Common myeloid progenitor, CD34-positive (primary cell): ENCODE data around the gene BSG.

ENCODE experiments used
- CTCF ChIA-PET: fragments of 350-600 bp; sonication (Branson Sonifier 250); formaldehyde crosslinking; loops from one replicate; lab custom pipeline; 2021; ENCODE audit warnings: antibody characterized with exemption; lab: Charles Lee
- POLR2A ChIA-PET: fragments of 350-600 bp; sonication (Branson Sonifier 250); formaldehyde crosslinking; loops from one replicate; lab custom pipeline; 2021; ENCODE audit warnings: antibody characterized with exemption; lab: Charles Lee
- DNase-seq, 3 donors: peaks; one replicate each; pipeline versions ENCODE4 v3.0.0 to v3.0.0-alpha.2; 2013
- H3K27ac ChIP-seq, 2 experiments: 1 replicate in 1 of 2; 2 replicates in 1 of 2; pipeline ENCODE4 v1.7.0; 2013; ENCODE audit warnings: inconsistent platforms in 2 of 2, low read length in 2 of 2, mild to moderate bottlenecking in 2 of 2, low read depth in 1 of 2, moderate library complexity in 1 of 2; ENCODE audit not compliant: severe bottlenecking in 2 of 2, insufficient read depth in 1 of 2, poor library complexity in 1 of 2
- H3K27me3 ChIP-seq, 5 experiments: replicated peaks in 2 of 5; 1 replicate in 3 of 5; 2 replicates in 2 of 5; pipeline versions ENCODE4 v1.6.1 to v1.7.0; 2013; ENCODE audit warnings: low read length in 4 of 5, mild to moderate bottlenecking in 2 of 5, moderate library complexity in 2 of 5, inconsistent platforms in 1 of 5; ENCODE audit not compliant: insufficient read depth in 5 of 5, control insufficient read depth in 4 of 5
- H3K36me3 ChIP-seq, 4 experiments: 1 replicate in 2 of 4; 2 replicates in 2 of 4; pipeline versions ENCODE4 v1.6.1 to v1.7.0; 2013; ENCODE audit warnings: low read length in 3 of 4, control low read depth in 1 of 4, mild to moderate bottlenecking in 1 of 4; ENCODE audit not compliant: control insufficient read depth in 4 of 4, insufficient read depth in 4 of 4
- H3K4me1 ChIP-seq, 4 experiments: 1 replicate in 3 of 4; 2 replicates in 1 of 4; pipeline versions ENCODE4 v1.6.1 to v1.7.1; 2013; ENCODE audit warnings: low read length in 3 of 4, mild to moderate bottlenecking in 3 of 4, control low read depth in 1 of 4, inconsistent platforms in 1 of 4, moderate library complexity in 1 of 4; ENCODE audit not compliant: control insufficient read depth in 4 of 4, insufficient read depth in 4 of 4; ENCODE audit errors: control extremely low read depth in 1 of 4
- H3K4me3 ChIP-seq, 7 experiments: 1 replicate in 4 of 7; 2 replicates in 3 of 7; pipeline versions ENCODE4 v1.5.1 to v1.7.0; 2013; ENCODE audit warnings: mild to moderate bottlenecking in 7 of 7, low read length in 6 of 7, moderate library complexity in 6 of 7, inconsistent platforms in 2 of 7, low read depth in 2 of 7, control low read depth in 1 of 7; ENCODE audit not compliant: insufficient read depth in 4 of 7, control insufficient read depth in 1 of 7; ENCODE audit errors: extremely low read depth in 1 of 7
- H3K9me3 ChIP-seq, 5 experiments: 1 replicate in 4 of 5; 2 replicates in 1 of 5; pipeline versions ENCODE4 v1.6.1 to v1.7.1; 2013; ENCODE audit warnings: low read length in 4 of 5, mild to moderate bottlenecking in 2 of 5, inconsistent platforms in 1 of 5, low read depth in 1 of 5, moderate library complexity in 1 of 5; ENCODE audit not compliant: control insufficient read depth in 4 of 5, insufficient read depth in 2 of 5; ENCODE audit errors: control extremely low read depth in 1 of 5
- WGBS: methylation state at CpG from one replicate; pipeline ENCODE4 v1.1.5; 2013; ENCODE audit not compliant: insufficient coverage; 5-methylcytosine and 5-hydroxymethylcytosine counted together

The BSG gene

GRCh38 chr19:541699-542098 lies 30.7 kb upstream of the BSG start:
- no peak overlapping the region for H3K4me3 ChIP-seq
- H3K4me1 ChIP-seq, result peaks cover 0 to 4% (median 2%) of the 10 kb centered on the region in 4 experiments
- DNase-seq, result no peak
- 95% methylated on average over 26 of the region's 26 CpGs for WGBS
- H3K27ac ChIP-seq, result no peak overlapping the region
- POLR2A ChIA-PET, result no interaction called here
- H3K9me3 ChIP-seq, result no peaks in the 10 kb centered on the region
- CTCF ChIA-PET, result no interaction called here
- H3K27me3 ChIP-seq, result peaks cover 0 to 10% (median 0%) of the 10 kb centered on the region in 5 experiments
- H3K36me3 ChIP-seq, result peaks cover 9 to 41% (median 30%) of the 10 kb centered on the region in 4 experiments

GRCh38 chr19:542173-542866 lies 30.1 kb upstream of the BSG start:
- peaks cover 0 to 10% (median 0%) of the 10 kb centered on the region in 5 experiments for H3K27me3 ChIP-seq
- H3K4me3 ChIP-seq, result no peak overlapping the region
- ChIA-PET CTCF (interaction anchor here (1.2 kb wide), 1 partner anchor 9 kb away, joined by 6 read pairs; no protein-coding TSS in a partner anchor), POLR2A (no interaction called here)
- peaks cover 7 to 36% (median 26%) of the 10 kb centered on the region in 4 experiments for H3K36me3 ChIP-seq
- DNase-seq, result no peak
- no peak overlapping the region for H3K27ac ChIP-seq
- peaks cover 0 to 4% (median 2%) of the 10 kb centered on the region in 4 experiments for H3K4me1 ChIP-seq
- no peaks in the 10 kb centered on the region for H3K9me3 ChIP-seq
- 92% methylated on average over 34 of the region's 34 CpGs for WGBS

- Histone ChIP-seq H3K4me3 (no peak within 1 kb of the TSS), H3K4me1 (peaks cover 0 to 4% (median 2%) of the 10 kb centered on the region in 4 experiments), H3K36me3 (peaks cover 3 to 22% (median 15%) of the 10 kb centered on the region in 4 experiments), H3K9me3 (no peaks in the 10 kb centered on the region), H3K27me3 (peaks cover 0 to 10% (median 0%) of the 10 kb centered on the region in 5 experiments), H3K27ac (no peak within 1 kb of the TSS)
- ChIA-PET POLR2A (no interaction called here), CTCF (no interaction called here)
- WGBS, result 88% methylated on average over 17 of the region's 31 CpGs
- DNase-seq, result peak in 2 of 3 donors; percentile 45 to 53
Observed at GRCh38 chr19:543910-544608, 28.3 kb upstream of the BSG start, which contains the start of gene GZMM. Gene GZMM (plus strand): TSS chr19:544053. CDS start chr19:544072, 19 bp downstream.

GRCh38 chr19:547117-547516 lies 25.3 kb upstream of the BSG start:
- H3K4me3 ChIP-seq, result no peak overlapping the region
- H3K9me3 ChIP-seq, result no peaks in the 10 kb centered on the region
- H3K27me3 ChIP-seq, result peaks cover 0 to 10% (median 0%) of the 10 kb centered on the region in 5 experiments
- CTCF ChIA-PET, result interaction anchor here (1.0 kb wide), 1 partner anchor 9 kb away, joined by 3 read pairs; no protein-coding TSS in a partner anchor
- WGBS, result 91% methylated on average over 13 of the region's 15 CpGs
- H3K36me3 ChIP-seq, result peaks cover 3 to 7% (median 4%) of the 10 kb centered on the region in 4 experiments
- DNase-seq, result no peak
- no peak overlapping the region for H3K27ac ChIP-seq
- peaks cover 0 to 4% (median 2%) of the 10 kb centered on the region in 4 experiments for H3K4me1 ChIP-seq
- POLR2A ChIA-PET, result no interaction called here

- no peak overlapping the region for H3K4me3 ChIP-seq
- peaks cover 0 to 10% (median 0%) of the 10 kb centered on the region in 5 experiments for H3K27me3 ChIP-seq
- no peak for DNase-seq
- H3K36me3 ChIP-seq, result no peaks in the 10 kb centered on the region
- ChIA-PET POLR2A (no interaction called here), CTCF (interaction anchor here (1.0 kb wide), 1 partner anchor 8 kb away, joined by 3 read pairs; no protein-coding TSS in a partner anchor)
- no peak overlapping the region for H3K27ac ChIP-seq
- WGBS, result 92% methylated on average over 19 of the region's 26 CpGs
- H3K4me1 ChIP-seq, result peaks cover 0 to 4% (median 2%) of the 10 kb centered on the region in 4 experiments
- H3K9me3 ChIP-seq, result no peaks in the 10 kb centered on the region
Observed at GRCh38 chr19:547836-548720, 24.3 kb upstream of the BSG start.

- WGBS, result 84% methylated on average over 36 of the region's 52 CpGs
- Histone ChIP-seq H3K27ac (no peak overlapping the region), H3K36me3 (no peaks in the 10 kb centered on the region), H3K9me3 (no peaks in the 10 kb centered on the region), H3K4me1 (no peaks in the 10 kb centered on the region), H3K4me3 (no peak overlapping the region), H3K27me3 (peaks cover 0 to 7% (median 0%) of the 10 kb centered on the region in 5 experiments)
- ChIA-PET POLR2A (no interaction called here), CTCF (no interaction called here)
- no peak for DNase-seq
Observed at GRCh38 chr19:548886-549830, 23.2 kb upstream of the BSG start.
